Activated CD4-positive, alpha-beta T cell treated with anti-CD3 and anti-CD28 coated beads for 24 hours (primary cell): ENCODE measurements around the gene ITGA2.
A peak's percentile ranks its signal among the peaks of the same experiment; 100 is the strongest.

Source experiments
- DNase-seq, 2 donors: peaks; one replicate each; pipeline ENCODE4 v3.0.0-alpha.2; 2020; ENCODE audit warnings: low read depth in 2 of 2

Gene ITGA2

DNA sequence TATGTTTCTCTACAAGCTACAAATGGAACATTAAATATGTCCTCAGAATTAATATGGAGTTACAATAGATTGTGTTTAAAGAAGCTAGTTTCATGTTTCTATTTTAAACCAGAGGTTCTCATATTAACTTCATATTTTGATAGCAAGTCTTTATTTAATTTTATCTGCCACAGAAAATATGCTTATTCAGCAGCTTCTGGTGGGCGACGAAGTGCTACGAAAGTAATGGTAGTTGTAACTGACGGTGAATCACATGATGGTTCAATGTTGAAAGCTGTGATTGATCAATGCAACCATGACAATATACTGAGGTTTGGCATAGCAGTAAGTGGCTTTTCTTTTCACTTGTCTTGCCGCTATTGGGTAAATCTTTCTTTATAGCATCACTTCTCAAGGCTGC lies 66.2 kb downstream of the ITGA2 start:
- DNase-seq, result no peak

GRCh38 chr5:53059281-53059680 lies 70.1 kb downstream of the ITGA2 start:
- DNase-seq, result no peak

DNA sequence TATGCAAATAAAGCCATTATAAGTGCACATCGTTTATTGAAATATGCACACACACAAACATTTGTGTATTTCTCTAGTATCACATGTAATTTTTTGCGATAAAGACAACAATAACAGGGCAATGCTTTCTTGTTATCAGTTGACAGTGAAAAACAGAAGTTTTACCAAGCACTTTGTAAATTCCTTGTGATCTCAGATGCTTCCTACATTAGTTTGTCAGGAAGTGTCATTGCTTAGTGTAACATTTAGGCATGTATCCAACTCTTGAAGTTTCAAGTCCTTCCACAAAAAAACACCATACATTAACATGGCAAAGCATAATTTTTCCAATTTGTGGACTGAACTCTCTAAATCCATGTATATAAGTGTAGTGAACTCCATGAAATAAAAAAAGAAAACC lies 74.0 kb downstream of the ITGA2 start:
- DNase-seq, result no peak

- no peak for DNase-seq
Observed at GRCh38 chr5:53063791-53064190, 74.6 kb downstream of the ITGA2 start.

- no peak for DNase-seq
Observed at GRCh38 chr5:53066088-53066487, 76.9 kb downstream of the ITGA2 start.

DNA sequence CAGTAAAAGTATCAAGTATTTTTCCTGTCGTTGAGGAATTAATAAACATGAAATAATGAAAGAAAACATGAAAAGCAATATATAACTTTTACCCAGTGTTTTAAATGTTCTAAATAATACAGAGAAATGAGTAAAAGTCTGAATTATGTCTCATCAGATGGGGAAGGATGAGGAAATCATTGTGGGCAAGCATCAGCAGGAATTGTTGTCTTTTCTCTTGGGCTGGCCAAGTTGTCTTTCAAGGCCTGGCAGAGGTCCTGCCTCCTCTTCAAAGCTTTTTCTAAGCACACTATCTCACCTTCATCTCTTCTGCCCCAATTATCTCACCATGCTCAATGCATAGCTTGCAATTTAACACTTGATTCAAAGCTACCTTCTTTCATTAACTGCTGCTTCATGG lies 78.5 kb downstream of the ITGA2 start:
- no peak for DNase-seq

DNA sequence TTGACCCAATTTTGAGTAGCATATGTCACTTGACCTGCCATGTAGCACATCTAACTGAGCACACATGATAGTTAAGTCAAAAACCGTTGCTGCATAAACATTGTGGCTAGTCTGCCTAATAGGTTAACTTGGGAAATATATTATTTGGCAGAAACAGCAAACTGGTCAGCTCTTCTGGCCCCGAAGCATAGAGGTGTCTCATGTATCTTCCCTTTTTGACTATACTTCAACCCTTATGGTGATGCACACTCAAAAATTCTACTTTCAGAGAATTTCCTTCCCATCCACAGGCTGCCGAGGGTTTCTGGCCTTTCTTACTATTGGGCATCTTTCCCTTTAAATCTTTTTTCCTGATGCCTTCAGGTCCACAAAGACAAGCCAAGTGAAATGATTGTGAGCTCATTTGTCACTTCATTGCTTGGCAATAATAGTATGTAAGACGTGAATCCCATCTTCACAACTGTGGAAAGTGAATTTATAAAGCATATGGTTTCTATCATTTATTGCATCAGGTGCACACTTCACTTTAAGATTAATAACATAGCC lies 79.2 kb downstream of the ITGA2 start:
- DNase-seq, result no peak

- peak; percentile 35 to 39 for DNase-seq
Observed at GRCh38 chr5:53069626-53070025, 80.5 kb downstream of the ITGA2 start.

- DNase-seq, result no peak
Observed at GRCh38 chr5:53071298-53071697, 82.1 kb downstream of the ITGA2 start.

DNA sequence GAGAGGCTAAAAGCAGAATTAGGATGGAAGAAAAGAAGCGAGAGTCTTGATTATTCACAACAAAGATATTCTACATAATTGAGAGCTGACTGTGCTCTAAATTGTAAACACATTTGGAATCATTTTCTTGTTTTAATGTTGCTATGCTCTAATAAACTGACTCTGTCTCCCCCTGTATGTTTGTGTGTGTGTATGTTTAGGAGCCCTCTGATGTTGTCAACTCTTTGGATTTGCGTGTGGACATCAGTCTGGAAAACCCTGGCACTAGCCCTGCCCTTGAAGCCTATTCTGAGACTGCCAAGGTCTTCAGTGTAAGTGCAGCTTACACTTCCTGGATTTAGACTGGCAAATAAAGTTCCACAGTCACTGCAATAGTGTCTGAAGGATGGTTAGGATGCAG lies 82.6 kb downstream of the ITGA2 start:
- DNase-seq, result no peak

DNA sequence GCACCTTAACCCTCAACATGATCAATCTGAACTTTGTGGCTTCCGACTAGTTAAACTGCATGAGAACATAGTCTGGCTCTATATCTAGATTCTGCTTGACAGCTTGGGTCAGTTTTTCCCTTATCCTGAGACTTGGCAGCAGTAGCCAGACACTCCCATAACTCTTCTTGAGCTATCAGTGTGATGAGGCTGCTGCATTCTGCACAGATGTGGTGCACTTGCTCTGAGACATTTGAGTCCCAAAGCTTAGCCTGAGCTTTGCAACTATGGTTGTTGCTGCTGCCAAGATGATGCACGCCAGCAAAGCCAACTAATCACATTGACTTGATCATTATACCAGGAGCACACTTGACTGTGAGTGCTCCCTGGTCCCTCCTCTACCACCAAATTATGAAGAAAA lies 84.2 kb downstream of the ITGA2 start:
- no peak for DNase-seq

DNA sequence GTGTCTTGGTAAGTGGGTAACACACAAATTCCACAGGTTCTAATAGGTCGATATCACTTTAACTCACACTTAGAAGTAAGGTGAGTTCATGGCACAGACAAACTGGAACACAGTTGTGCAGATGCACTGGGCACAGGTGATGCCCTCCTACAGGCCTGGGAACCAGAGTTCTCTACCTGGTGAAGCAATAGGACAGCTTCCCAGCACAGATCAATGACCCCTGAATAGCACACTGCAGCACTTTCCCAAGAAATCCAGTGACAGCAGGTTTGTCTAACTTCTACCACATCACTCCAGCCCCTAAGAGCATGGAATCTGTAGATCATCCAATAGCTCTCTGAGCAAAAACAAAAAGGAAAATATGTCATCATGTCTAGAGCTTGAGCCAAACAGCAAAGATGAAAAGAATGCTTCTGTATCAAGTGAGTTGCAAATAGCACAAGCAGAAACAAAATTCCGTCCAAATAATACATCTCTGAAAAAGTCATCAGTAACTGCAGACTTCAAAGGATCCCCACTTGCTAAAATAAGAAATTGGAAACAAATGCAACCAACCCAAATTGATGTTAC lies 86.9 kb downstream of the ITGA2 start:
- DNase-seq, result no peak

DNA sequence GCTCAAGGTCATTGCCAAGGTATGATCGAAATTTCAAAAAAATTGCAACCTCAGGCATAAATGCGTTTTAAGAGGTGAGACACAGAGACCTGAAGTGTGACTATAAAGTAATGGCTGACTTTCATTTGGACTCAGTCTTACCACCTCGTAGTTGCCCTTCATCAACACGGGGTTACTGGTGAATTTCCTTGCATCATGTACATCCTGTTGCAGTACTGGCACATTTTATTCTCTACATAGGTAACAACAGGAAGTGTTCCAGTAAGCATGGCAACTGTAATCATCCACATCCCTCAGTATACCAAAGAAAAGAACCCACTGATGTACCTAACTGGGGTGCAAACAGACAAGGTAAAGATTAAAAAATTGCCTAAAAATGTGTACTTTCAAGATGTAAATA lies 91.1 kb downstream of the ITGA2 start:
- DNase-seq, result no peak

GRCh38 chr5:53083927-53084326 lies 94.8 kb downstream of the ITGA2 start:
- no peak for DNase-seq

DNA sequence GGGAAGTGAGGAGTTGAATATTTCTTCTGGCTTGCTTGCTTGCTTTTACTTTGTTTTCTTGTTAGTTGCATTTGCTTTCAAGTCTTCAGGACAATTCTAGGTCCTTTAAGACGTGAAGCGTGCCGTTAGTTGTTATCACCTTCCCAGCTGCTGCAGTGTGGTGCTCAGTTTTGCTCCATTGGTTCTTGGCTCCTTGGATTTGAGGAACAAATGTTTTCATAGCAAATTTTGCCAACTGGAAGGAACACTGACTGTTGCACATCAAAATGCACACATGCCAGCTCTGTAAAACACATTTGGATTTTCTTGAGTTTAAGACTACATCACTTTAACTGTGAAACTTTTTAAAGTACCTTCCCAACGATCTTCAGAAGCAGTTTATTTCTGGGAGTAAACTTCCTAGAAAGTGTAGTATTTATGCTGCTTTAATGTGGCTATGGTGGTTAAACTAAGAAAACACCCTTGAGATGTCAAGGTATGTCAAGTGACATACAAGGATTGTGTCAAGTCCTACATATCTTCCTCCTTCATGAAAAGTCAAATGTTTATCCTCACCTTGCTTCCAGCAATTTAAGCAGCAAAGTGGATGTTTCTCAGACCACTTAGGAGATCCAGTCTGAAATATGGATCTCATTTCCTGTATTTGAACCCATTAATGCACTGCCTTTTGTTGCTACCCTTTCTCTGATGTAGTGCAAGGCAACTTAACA lies 95.5 kb downstream of the ITGA2 start:
- DNase-seq, result no peak

DNA sequence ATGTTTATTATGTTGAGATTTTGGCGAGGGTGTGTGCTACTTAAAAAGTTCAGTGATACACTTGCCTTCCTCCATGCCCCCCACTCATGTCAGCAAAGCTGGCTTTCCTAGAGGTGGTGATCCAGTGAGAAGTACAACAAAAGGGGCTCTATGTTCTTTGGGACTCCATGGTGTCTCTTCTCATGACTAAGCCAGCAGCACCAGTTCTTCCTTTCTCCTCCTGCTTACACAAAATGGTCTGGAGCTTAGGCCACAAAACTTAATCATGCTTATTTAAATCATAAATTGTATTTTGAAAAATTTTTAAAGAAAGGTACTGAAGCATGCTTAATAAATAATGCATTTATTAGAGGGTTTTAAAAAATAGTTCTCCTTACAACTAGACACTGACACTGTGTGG lies 98.0 kb downstream of the ITGA2 start:
- DNase-seq, result no peak

- no peak for DNase-seq
Observed at GRCh38 chr5:53087621-53088121, 98.5 kb downstream of the ITGA2 start.

- no peak for DNase-seq
Observed at GRCh38 chr5:53089481-53089991, 100.4 kb downstream of the ITGA2 start.

DNA sequence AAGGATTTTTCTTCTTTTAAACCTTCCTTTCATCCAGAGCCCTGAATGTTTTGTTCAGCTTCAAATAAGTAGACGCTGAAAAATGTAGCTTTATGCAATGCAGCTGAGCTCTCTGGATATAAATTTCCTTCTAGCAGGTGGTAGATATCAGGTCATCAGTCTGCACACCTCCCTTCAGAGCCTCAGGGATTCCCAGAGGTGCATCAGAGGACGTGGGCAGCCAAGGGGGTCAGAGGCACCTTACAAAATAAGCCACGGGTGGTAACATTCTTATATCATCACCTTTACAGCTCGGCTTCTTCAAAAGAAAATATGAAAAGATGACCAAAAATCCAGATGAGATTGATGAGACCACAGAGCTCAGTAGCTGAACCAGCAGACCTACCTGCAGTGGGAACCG lies 101.1 kb downstream of the ITGA2 start:
- DNase-seq, result no peak

GRCh38 chr5:53091289-53091688 lies 102.1 kb downstream of the ITGA2 start:
- DNase-seq, result no peak

DNA sequence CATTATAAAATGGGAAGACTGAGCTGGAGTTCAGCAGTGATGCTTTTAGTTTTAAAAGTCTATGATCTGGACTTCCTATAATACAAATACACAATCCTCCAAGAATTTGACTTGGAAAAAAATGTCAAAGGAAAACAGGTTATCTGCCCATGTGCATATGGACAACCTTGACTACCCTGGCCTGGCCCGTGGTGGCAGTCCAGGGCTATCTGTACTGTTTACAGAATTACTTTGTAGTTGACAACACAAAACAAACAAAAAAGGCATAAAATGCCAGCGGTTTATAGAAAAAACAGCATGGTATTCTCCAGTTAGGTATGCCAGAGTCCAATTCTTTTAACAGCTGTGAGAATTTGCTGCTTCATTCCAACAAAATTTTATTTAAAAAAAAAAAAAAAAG lies 103.1 kb downstream of the ITGA2 start:
- no peak for DNase-seq

GRCh38 chr5:53095217-53095616 lies 106.1 kb downstream of the ITGA2 start:
- DNase-seq, result no peak

DNA sequence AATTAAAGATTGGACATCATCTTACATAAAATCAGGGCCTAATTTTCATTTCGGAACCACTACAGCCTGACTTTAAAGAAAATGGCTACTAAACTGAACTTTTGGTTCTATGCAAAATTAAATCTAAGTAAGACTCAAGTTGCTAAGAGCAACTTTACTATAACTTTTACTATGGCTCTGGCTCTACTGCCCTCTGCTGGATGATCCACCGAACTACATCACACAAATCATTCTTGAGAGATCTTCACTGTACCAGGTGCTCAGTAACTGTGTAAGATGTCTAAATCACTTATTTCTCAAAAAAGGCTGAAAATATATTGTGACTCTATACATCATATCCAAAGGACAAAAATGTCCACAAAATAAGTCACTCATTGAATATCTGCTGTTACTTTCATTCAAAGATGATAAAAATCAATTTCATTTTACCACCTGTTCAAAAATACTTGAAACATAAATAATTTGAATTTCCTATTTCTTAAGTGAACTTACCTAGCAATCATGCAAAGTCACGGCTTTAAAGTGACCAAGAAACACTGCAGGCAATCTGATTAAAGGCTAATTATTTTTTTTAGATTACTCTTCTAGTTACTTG lies 106.9 kb downstream of the ITGA2 start:
- DNase-seq, result peak; percentile 48 to 66
